HG03097 (cell line): ENCODE results near the gene SHMT2.

Experiments
- ATAC-seq: cut with Tn5 transposase; IDR thresholded peaks from one replicate; pipeline ENCODE4 v1.9.1; 2021; ENCODE audit not compliant: unreplicated experiment, low FRiP score

The SHMT2 gene

GRCh38 chr12:57196439-57196838 is 33.1 kb upstream of the SHMT2 start:
- ATAC-seq: no peak

- ATAC-seq: no peak
These were observed 32.6 kb upstream of the SHMT2 start for GRCh38 chr12:57196956-57197355.

- ATAC-seq: no peak
These were observed 31.2 kb upstream of the SHMT2 start for GRCh38 chr12:57198329-57198728.

GRCh38 chr12:57199191-57199590 is 30.3 kb upstream of the SHMT2 start:
- no peak for ATAC-seq

GRCh38 chr12:57200497-57200896 is 29.0 kb upstream of the SHMT2 start:
- no peak for ATAC-seq

- ATAC-seq: no peak
These were observed 28.3 kb upstream of the SHMT2 start for GRCh38 chr12:57201219-57201618.

- no peak for ATAC-seq
These were observed 27.9 kb upstream of the SHMT2 start for GRCh38 chr12:57201631-57202030.

GRCh38 chr12:57202321-57202720 is 27.2 kb upstream of the SHMT2 start:
- no peak for ATAC-seq

- ATAC-seq: no peak
These were observed 26.3 kb upstream of the SHMT2 start for GRCh38 chr12:57203201-57203600.

GRCh38 chr12:57203791-57204190 is 25.7 kb upstream of the SHMT2 start:
- ATAC-seq: no peak

GRCh38 chr12:57204454-57204853 is 25.1 kb upstream of the SHMT2 start:
- ATAC-seq: no peak

GRCh38 chr12:57205186-57205585 is 24.3 kb upstream of the SHMT2 start:
- no peak for ATAC-seq

- no peak for ATAC-seq
These were observed 23.6 kb upstream of the SHMT2 start for GRCh38 chr12:57205931-57206330.

GRCh38 chr12:57207731-57208630 is 21.5 kb upstream of the SHMT2 start:
- no peak for ATAC-seq

- no peak for ATAC-seq
These were observed 20.8 kb upstream of the SHMT2 start for GRCh38 chr12:57208631-57209282.

- ATAC-seq: no peak
These were observed 19.6 kb upstream of the SHMT2 start for GRCh38 chr12:57209916-57210315.

GRCh38 chr12:57210461-57210860 is 19.1 kb upstream of the SHMT2 start:
- no peak for ATAC-seq

GRCh38 chr12:57210926-57211692 is 18.4 kb upstream of the SHMT2 start:
- no peak for ATAC-seq

- ATAC-seq: no peak
These were observed 17.5 kb upstream of the SHMT2 start for GRCh38 chr12:57211791-57212700.

- ATAC-seq: no peak
These were observed 16.8 kb upstream of the SHMT2 start for GRCh38 chr12:57212701-57213057.
